ENCODE measurements around the gene ANGPTL8.
A peak's percentile ranks its signal among the peaks of the same experiment; 100 is the strongest.

ANGPTL8 gene

GRCh38 chr19:11252665-11253355 is 13.4 kb downstream of the ANGPTL8 start:
- no peak for DNase-seq (ENCODE audit: low read depth, low spot score)
- H3K27ac ChIP-seq: no peak overlapping the region

- no peak overlapping the region for H3K27ac ChIP-seq
- DNase-seq (ENCODE audit: low read depth, low spot score): no peak
Measured at GRCh38 chr19:11254666-11255065, 15.2 kb downstream of the ANGPTL8 start.

GRCh38 chr19:11256189-11256588 is 16.8 kb downstream of the ANGPTL8 start:
- H3K27ac ChIP-seq: no peak overlapping the region
- no peak for DNase-seq (ENCODE audit: low read depth, low spot score)

GRCh38 chr19:11257846-11258380 is 18.5 kb downstream of the ANGPTL8 start:
- no peak for DNase-seq (ENCODE audit: low read depth, low spot score)
- H3K27ac ChIP-seq: no peak overlapping the region

GRCh38 chr19:11260996-11261395 is 21.6 kb downstream of the ANGPTL8 start:
- no peak overlapping the region for H3K27ac ChIP-seq
- DNase-seq (ENCODE audit: low read depth, low spot score): no peak

- DNase-seq (ENCODE audit: low read depth, low spot score): no peak
- no peak overlapping the region for H3K27ac ChIP-seq
Measured at GRCh38 chr19:11261431-11261970, 22.1 kb downstream of the ANGPTL8 start.

GRCh38 chr19:11261971-11262839 is 22.8 kb downstream of the ANGPTL8 start, which contains the start of gene DOCK6:
Gene DOCK6 (minus strand): TSS chr19:11262524. CDS start chr19:11262440, 84 bp downstream.
- no peak for DNase-seq (ENCODE audit: low read depth, low spot score)
- peak within 1 kb of the TSS; percentile 45 for H3K27ac ChIP-seq

GRCh38 chr19:11263726-11264125 is 24.3 kb downstream of the ANGPTL8 start:
- DNase-seq (ENCODE audit: low read depth, low spot score): no peak
- H3K27ac ChIP-seq: no peak overlapping the region

GRCh38 chr19:11264452-11265176 is 25.2 kb downstream of the ANGPTL8 start:
- no peak for DNase-seq (ENCODE audit: low read depth, low spot score)
- peak overlapping the region; percentile 71 for H3K27ac ChIP-seq

GRCh38 chr19:11265177-11265784 is 25.9 kb downstream of the ANGPTL8 start:
- peak overlapping the region; percentile 71 for H3K27ac ChIP-seq
- DNase-seq (ENCODE audit: low read depth, low spot score): no peak

GRCh38 chr19:11265785-11266236 is 26.4 kb downstream of the ANGPTL8 start:
- peak overlapping the region; percentile 71 for H3K27ac ChIP-seq
- peak; percentile 74 for DNase-seq (ENCODE audit: low read depth, low spot score)

- no peak for DNase-seq (ENCODE audit: low read depth, low spot score)
- H3K27ac ChIP-seq: no peak overlapping the region
Measured at GRCh38 chr19:11267316-11268085, 28.1 kb downstream of the ANGPTL8 start.

GRCh38 chr19:11268783-11269267 is 29.4 kb downstream of the ANGPTL8 start:
- peak; percentile 10 for DNase-seq (ENCODE audit: low read depth, low spot score)

GRCh38 chr19:11269408-11269807 is 30.0 kb downstream of the ANGPTL8 start:
- peak overlapping the region; percentile 84 for H3K27ac ChIP-seq
- peak; percentile 31 for DNase-seq (ENCODE audit: low read depth, low spot score)

More at GRCh38 chr19:11268783-11269267, 29.4 kb downstream of the ANGPTL8 start:
- peak overlapping the region; percentile 84 for H3K27ac ChIP-seq

- no peak overlapping the region for H3K27ac ChIP-seq
- no peak for DNase-seq (ENCODE audit: low read depth, low spot score)
Measured at GRCh38 chr19:11273296-11273695, 33.9 kb downstream of the ANGPTL8 start.

- H3K27ac ChIP-seq: no peak overlapping the region
- DNase-seq (ENCODE audit: low read depth, low spot score): no peak
Measured at GRCh38 chr19:11273989-11274388, 34.6 kb downstream of the ANGPTL8 start.

- DNase-seq (ENCODE audit: low read depth, low spot score): no peak
- H3K27ac ChIP-seq: no peak overlapping the region
Measured at GRCh38 chr19:11274533-11275086, 35.2 kb downstream of the ANGPTL8 start.

GRCh38 chr19:11278670-11279069 is 39.3 kb downstream of the ANGPTL8 start:
- H3K27ac ChIP-seq: no peak overlapping the region
- no peak for DNase-seq (ENCODE audit: low read depth, low spot score)
